22Rv1 (cell line): ENCODE measurements around the gene SARS1.

ENCODE experiments used
- H3K27ac ChIP-seq: fragments of 450-650 bp; 2 replicates; pipeline ENCODE4 v1.5.1; 2017
- ZFX ChIP-seq: fragments of 450-650 bp; IDR thresholded peaks from 2 replicates; pipeline ENCODE4 v1.6.1; 2017; ENCODE audit warnings: antibody characterized with exemption, borderline replicate concordance
- TF ChIP-seq, protein P1 (sequence below): fragments of 450-650 bp; IDR thresholded peaks from 2 replicates; pipeline ENCODE4 v1.5.1; 2017; ENCODE audit warnings: mild to moderate bottlenecking

SARS1 gene

GRCh38 chr1:109229531-109230127 lies 15.9 kb downstream of the SARS1 start:
- no peak for TF ChIP-seq ZFX
- TF ChIP-seq, protein P1, sequence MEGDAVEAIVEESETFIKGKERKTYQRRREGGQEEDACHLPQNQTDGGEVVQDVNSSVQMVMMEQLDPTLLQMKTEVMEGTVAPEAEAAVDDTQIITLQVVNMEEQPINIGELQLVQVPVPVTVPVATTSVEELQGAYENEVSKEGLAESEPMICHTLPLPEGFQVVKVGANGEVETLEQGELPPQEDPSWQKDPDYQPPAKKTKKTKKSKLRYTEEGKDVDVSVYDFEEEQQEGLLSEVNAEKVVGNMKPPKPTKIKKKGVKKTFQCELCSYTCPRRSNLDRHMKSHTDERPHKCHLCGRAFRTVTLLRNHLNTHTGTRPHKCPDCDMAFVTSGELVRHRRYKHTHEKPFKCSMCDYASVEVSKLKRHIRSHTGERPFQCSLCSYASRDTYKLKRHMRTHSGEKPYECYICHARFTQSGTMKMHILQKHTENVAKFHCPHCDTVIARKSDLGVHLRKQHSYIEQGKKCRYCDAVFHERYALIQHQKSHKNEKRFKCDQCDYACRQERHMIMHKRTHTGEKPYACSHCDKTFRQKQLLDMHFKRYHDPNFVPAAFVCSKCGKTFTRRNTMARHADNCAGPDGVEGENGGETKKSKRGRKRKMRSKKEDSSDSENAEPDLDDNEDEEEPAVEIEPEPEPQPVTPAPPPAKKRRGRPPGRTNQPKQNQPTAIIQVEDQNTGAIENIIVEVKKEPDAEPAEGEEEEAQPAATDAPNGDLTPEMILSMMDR, result no peak
- no peak overlapping the region for H3K27ac ChIP-seq

DNA sequence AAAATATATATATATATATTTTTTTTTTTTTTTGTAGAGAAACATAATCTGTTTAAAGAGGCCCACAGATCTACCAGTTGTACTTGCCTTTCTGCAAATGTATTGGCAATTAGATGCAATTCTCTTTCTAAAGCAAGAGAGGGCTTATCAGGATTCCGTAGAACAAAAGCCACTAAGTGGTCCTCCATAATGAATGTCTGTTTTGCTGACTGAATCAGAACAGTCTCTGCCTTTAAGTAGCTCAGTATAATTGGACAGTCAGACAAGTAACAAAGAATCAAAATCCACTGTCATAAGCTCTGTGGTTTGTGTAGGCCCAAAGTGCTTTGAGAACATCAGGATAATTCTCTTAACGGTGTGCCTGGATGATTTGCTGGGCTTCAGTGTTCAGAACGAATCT lies 17.3 kb downstream of the SARS1 start:
- TF ChIP-seq, protein P1, result no peak
- TF ChIP-seq ZFX, result no peak
- H3K27ac ChIP-seq, result no peak overlapping the region

DNA sequence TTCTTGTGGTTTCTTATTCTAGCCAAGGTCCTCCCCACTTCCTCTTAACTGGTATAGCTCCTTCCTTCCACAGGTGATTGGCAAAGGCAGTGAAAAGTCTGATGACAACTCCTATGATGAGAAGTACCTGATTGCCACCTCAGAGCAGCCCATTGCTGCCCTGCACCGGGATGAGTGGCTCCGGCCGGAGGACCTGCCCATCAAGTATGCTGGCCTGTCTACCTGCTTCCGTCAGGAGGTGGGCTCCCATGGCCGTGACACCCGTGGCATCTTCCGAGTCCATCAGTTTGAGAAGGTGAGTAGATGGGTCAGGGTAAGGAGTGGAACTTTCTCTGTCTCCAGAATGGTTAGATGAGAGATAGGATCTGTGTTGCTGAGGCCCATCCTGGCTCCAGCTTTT lies 21.4 kb downstream of the SARS1 start:
- H3K27ac ChIP-seq, result no peak overlapping the region
- TF ChIP-seq ZFX, result no peak
- TF ChIP-seq, protein P1, result no peak

- no peak overlapping the region for H3K27ac ChIP-seq
- TF ChIP-seq ZFX, result no peak
- TF ChIP-seq, protein P1, result no peak
Observed at GRCh38 chr1:109237512-109237911, 23.8 kb downstream of the SARS1 start.

- no peak for TF ChIP-seq ZFX
- TF ChIP-seq, protein P1, result no peak
- H3K27ac ChIP-seq, result no peak overlapping the region
Observed at GRCh38 chr1:109238382-109238781, 24.7 kb downstream of the SARS1 start.

DNA sequence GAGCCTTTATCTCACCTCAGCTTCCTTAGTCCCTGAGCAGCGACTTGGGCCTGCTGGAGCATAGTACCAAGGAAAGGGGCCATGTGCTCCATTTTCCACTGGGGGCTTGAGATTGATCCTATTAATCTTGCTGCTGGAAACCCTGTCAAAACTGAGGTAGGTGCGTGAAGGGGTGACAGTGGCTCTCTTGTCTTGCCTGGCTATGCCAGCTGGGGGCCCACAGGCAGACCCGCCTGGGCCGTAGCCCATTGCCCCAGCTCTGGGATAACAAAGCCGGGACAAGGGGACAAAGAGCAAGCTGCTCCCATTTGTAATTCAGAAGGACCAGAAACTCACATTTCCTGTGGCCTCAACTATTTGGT lies 25.3 kb downstream of the SARS1 start:
- no peak for TF ChIP-seq ZFX
- TF ChIP-seq, protein P1, result no peak
- peak overlapping the region; percentile 60; the same call in 1 of the 2 replicates for H3K27ac ChIP-seq

- TF ChIP-seq, protein P1, result peak; percentile 79
- TF ChIP-seq ZFX, result no peak
- H3K27ac ChIP-seq, result peak overlapping the region; percentile 60
Observed at GRCh38 chr1:109239409-109240068, 25.8 kb downstream of the SARS1 start.
